ENCODE measurements around the gene TRMU.

TRMU gene

GRCh38 chr22:46318576-46318975 lies 16.9 kb upstream of the TRMU start:
- TF ChIP-seq CTCF (IDR thresholded peaks at IDR 0.05; ENCODE audit: insufficient read depth, low read depth, low read length, missing control alignments): no peak
- DNase-seq (ENCODE audit: low read depth): no peak
- H3K4me3 ChIP-seq (ENCODE audit: low read depth, low read length): no peak overlapping the region

GRCh38 chr22:46319319-46319718 lies 16.2 kb upstream of the TRMU start:
- no peak overlapping the region for H3K4me3 ChIP-seq (ENCODE audit: low read depth, low read length)
- no peak for DNase-seq (ENCODE audit: low read depth)
- no peak for TF ChIP-seq CTCF (IDR thresholded peaks at IDR 0.05; ENCODE audit: insufficient read depth, low read depth, low read length, missing control alignments)

GRCh38 chr22:46320166-46320710 lies 15.3 kb upstream of the TRMU start:
- no peak overlapping the region for H3K4me3 ChIP-seq (ENCODE audit: low read depth, low read length)
- no peak for TF ChIP-seq CTCF (IDR thresholded peaks at IDR 0.05; ENCODE audit: insufficient read depth, low read depth, low read length, missing control alignments)
- no peak for DNase-seq (ENCODE audit: low read depth)

- DNase-seq (ENCODE audit: low read depth): no peak
- H3K4me3 ChIP-seq (ENCODE audit: low read depth, low read length): no peak overlapping the region
- TF ChIP-seq CTCF (IDR thresholded peaks at IDR 0.05; ENCODE audit: insufficient read depth, low read depth, low read length, missing control alignments): no peak
Observed at GRCh38 chr22:46320716-46321386, 14.7 kb upstream of the TRMU start.

GRCh38 chr22:46322711-46323110 lies 12.8 kb upstream of the TRMU start:
- no peak overlapping the region for H3K4me3 ChIP-seq (ENCODE audit: low read depth, low read length)
- TF ChIP-seq CTCF (IDR thresholded peaks at IDR 0.05; ENCODE audit: insufficient read depth, low read depth, low read length, missing control alignments): no peak
- no peak for DNase-seq (ENCODE audit: low read depth)

GRCh38 chr22:46323162-46323561 lies 12.4 kb upstream of the TRMU start:
- DNase-seq (ENCODE audit: low read depth): no peak
- TF ChIP-seq CTCF (IDR thresholded peaks at IDR 0.05; ENCODE audit: insufficient read depth, low read depth, low read length, missing control alignments): no peak

More at GRCh38 chr22:46323162-46323561, 12.4 kb upstream of the TRMU start:
- H3K4me3 ChIP-seq (ENCODE audit: low read depth, low read length): no peak overlapping the region
